ENCODE measurements around the gene PRKX.
A peak's percentile ranks its signal among the peaks of the same experiment; 100 is the strongest.

PRKX gene

GRCh38 chrX:3592184-3592583, 121.3 kb downstream of the PRKX start:
- Mint-ChIP-seq H3K9me3 (no peaks in the 10 kb centered on the region), H3K4me1 (no peaks in the 10 kb centered on the region), H3K4me3 (peak overlapping the region in 2 of 3 experiments; percentile 24 to 44), H3K36me3 (ENCODE audit: low read depth) (peaks cover 5% of the 10 kb centered on the region), H3K27me3 (ENCODE audit: low read depth) (peaks cover 7% of the 10 kb centered on the region), H3K27ac (no peak overlapping the region)
- TF ChIP-seq CTCF (IDR thresholded peaks at IDR 0.05; ENCODE audit: unreplicated experiment in 3 of 3), result no peak

- H3K4me1 Mint-ChIP-seq, result no peaks in the 10 kb centered on the region
- no peak overlapping the region for H3K4me3 Mint-ChIP-seq
- no peaks in the 10 kb centered on the region for H3K36me3 Mint-ChIP-seq (ENCODE audit: low read depth)
- H3K27me3 Mint-ChIP-seq (ENCODE audit: low read depth), result peaks cover 7% of the 10 kb centered on the region
- H3K27ac Mint-ChIP-seq, result no peak overlapping the region
- H3K9me3 Mint-ChIP-seq, result no peaks in the 10 kb centered on the region
- TF ChIP-seq CTCF (IDR thresholded peaks at IDR 0.05; ENCODE audit: unreplicated experiment in 3 of 3), result no peak
Observed at GRCh38 chrX:3589474-3589873, 124.0 kb downstream of the PRKX start.

- TF ChIP-seq CTCF (IDR thresholded peaks at IDR 0.05; ENCODE audit: unreplicated experiment in 3 of 3), result no peak
- Mint-ChIP-seq H3K36me3 (ENCODE audit: low read depth) (no peaks in the 10 kb centered on the region), H3K4me3 (no peak overlapping the region), H3K27ac (no peak overlapping the region), H3K4me1 (no peaks in the 10 kb centered on the region), H3K27me3 (ENCODE audit: low read depth) (no peaks in the 10 kb centered on the region), H3K9me3 (peaks cover 3% of the 10 kb centered on the region)
Observed at GRCh38 chrX:3585719-3586118, 127.7 kb downstream of the PRKX start.

- Mint-ChIP-seq H3K4me1 (no peaks in the 10 kb centered on the region), H3K4me3 (no peak overlapping the region), H3K27ac (no peak overlapping the region), H3K9me3 (peaks cover 4% of the 10 kb centered on the region), H3K36me3 (ENCODE audit: low read depth) (no peaks in the 10 kb centered on the region), H3K27me3 (ENCODE audit: low read depth) (no peaks in the 10 kb centered on the region)
- TF ChIP-seq CTCF (IDR thresholded peaks at IDR 0.05; ENCODE audit: unreplicated experiment in 3 of 3), result no peak
Observed at GRCh38 chrX:3584415-3584996, 128.9 kb downstream of the PRKX start.

- peaks cover 6% of the 10 kb centered on the region for H3K9me3 Mint-ChIP-seq
- H3K36me3 Mint-ChIP-seq (ENCODE audit: low read depth), result no peaks in the 10 kb centered on the region
- H3K27me3 Mint-ChIP-seq (ENCODE audit: low read depth), result no peaks in the 10 kb centered on the region
- no peak overlapping the region for H3K27ac Mint-ChIP-seq
- no peaks in the 10 kb centered on the region for H3K4me1 Mint-ChIP-seq
- H3K4me3 Mint-ChIP-seq, result no peak overlapping the region
- no peak for TF ChIP-seq CTCF (IDR thresholded peaks at IDR 0.05; ENCODE audit: unreplicated experiment in 3 of 3)
Observed at GRCh38 chrX:3582451-3582850, 131.0 kb downstream of the PRKX start.

GRCh38 chrX:3581609-3582108, 131.8 kb downstream of the PRKX start:
- Mint-ChIP-seq H3K9me3 (peaks cover 6% of the 10 kb centered on the region), H3K4me1 (peaks cover 5% of the 10 kb centered on the region), H3K36me3 (ENCODE audit: low read depth) (no peaks in the 10 kb centered on the region), H3K27ac (no peak overlapping the region), H3K27me3 (ENCODE audit: low read depth) (no peaks in the 10 kb centered on the region), H3K4me3 (no peak overlapping the region)
- TF ChIP-seq CTCF (IDR thresholded peaks at IDR 0.05; ENCODE audit: unreplicated experiment in 3 of 3), result no peak

All from nephron (organoid).